Sigmoid colon (tissue), 4 donors: Measurements from ENCODE around the gene MBP.

Experiments used
- EP300 ChIP-seq, 4 donors: sonication (generic); formaldehyde crosslinking; IDR thresholded peaks; one replicate each; pipeline ENCODE4 v1.6.1; 2017; ENCODE audit warnings: antibody characterized with exemption in 4 of 4
- POLR2A ChIP-seq, 2 donors: fragments of 450-650 bp; IDR thresholded peaks; one replicate each; pipeline ENCODE4 v1.6.1; 2016; ENCODE audit warnings: antibody characterized with exemption in 2 of 2, mild to moderate bottlenecking in 2 of 2, moderate library complexity in 2 of 2
- POLR2AphosphoS5 ChIP-seq, 4 donors: sonication (generic); formaldehyde crosslinking; IDR thresholded peaks; one replicate each; pipeline ENCODE4 v1.6.1; 2017; ENCODE audit warnings: antibody characterized with exemption in 4 of 4
- TF ChIP-seq, protein P1 (sequence below), 4 experiments: fragments of 450-650 bp in 3 of 4; fragments of 200-600 bp in 1 of 4; IDR thresholded peaks; one replicate each; pipeline ENCODE4 v1.5.1; 2016 to 2019; ENCODE audit warnings: antibody characterized with exemption in 4 of 4, mild to moderate bottlenecking in 3 of 4, moderate library complexity in 2 of 4

DNA sequence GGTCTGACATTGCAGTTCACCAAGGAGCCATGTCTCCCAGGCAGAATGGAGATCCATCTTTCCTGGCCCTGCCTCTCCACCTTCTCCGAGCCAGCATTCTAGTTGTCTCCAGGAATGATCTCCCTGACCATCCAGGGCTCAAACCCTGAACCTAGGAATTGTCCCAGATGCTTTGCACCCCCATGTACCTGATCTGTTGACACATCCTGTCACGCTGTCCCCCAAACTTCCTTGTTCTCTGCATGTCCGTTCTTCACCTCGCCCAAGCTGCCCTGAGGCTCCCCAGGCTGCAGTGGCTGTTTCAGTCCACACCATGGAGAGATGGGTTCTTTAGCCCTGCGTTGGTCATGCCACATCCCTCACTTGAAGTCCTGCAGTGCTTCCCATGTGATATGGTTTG, 7.0 kb upstream of the MBP start:
- TF ChIP-seq, protein P1, sequence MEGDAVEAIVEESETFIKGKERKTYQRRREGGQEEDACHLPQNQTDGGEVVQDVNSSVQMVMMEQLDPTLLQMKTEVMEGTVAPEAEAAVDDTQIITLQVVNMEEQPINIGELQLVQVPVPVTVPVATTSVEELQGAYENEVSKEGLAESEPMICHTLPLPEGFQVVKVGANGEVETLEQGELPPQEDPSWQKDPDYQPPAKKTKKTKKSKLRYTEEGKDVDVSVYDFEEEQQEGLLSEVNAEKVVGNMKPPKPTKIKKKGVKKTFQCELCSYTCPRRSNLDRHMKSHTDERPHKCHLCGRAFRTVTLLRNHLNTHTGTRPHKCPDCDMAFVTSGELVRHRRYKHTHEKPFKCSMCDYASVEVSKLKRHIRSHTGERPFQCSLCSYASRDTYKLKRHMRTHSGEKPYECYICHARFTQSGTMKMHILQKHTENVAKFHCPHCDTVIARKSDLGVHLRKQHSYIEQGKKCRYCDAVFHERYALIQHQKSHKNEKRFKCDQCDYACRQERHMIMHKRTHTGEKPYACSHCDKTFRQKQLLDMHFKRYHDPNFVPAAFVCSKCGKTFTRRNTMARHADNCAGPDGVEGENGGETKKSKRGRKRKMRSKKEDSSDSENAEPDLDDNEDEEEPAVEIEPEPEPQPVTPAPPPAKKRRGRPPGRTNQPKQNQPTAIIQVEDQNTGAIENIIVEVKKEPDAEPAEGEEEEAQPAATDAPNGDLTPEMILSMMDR (IDR thresholded peaks at IDR 0.05): no peak
- no peak for TF ChIP-seq EP300 (IDR thresholded peaks at IDR 0.05)
- TF ChIP-seq POLR2A (IDR thresholded peaks at IDR 0.05): no peak
- no peak for TF ChIP-seq POLR2AphosphoS5 (IDR thresholded peaks at IDR 0.05)
